SW480 (cell line): ENCODE results near the gene ACADL.
"Not testable (repeated sequence)": the region's sequence is repeated elsewhere in the genome, so short reads cannot be mapped to it uniquely, and the experiment has no call there.

Source experiments
- DNase-seq: peaks from one replicate; pipeline ENCODE4 v3.0.0-alpha.2; 2016; ENCODE audit warnings: low spot score

Gene ACADL

DNA sequence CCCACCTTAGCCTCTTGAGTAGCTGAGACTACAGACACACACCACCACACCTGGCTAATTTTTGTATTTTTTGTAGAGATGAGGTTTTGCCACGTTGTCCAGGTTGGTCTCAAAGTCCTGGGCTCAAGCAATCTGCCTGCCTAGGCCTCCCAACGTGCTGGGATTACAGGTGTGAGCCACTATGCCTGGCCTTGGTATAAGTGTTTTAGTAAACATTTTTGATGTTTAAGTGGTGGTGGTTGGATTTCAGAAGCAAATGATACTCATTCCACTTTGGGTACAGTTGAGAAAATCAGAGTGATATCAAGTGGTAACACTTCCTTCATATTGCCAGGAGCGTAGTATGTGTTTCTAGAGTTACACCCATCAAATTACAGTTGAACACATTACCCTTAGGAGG lies 25.4 kb downstream of the ACADL start:
- DNase-seq: no peak

DNA sequence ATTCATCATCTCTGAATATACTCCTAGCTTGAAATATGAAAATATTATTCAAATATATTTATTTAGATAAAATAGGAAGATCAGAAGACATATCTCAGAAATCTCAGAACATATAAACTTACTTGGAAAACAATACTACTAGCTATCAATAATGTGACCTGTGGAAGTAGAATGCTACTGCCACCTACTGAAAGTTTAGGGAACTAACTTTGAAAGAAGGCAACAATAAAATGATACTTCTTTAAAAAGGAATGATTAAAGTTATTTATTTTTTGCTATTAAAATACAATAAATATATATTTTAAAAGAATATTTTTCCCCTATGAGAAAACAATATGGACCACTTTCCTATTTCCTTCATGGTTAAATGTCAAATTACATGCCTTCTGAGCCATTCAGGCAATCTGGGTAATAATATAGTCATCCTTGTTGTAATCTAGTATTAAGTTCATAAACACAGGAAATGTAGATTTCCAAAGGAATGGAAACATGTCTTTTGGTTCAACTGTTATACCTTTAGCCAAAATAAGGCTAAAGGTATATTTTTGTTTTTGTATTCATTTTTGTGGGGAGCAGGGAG lies 26.0 kb downstream of the ACADL start:
- DNase-seq: peak; percentile 42

DNA sequence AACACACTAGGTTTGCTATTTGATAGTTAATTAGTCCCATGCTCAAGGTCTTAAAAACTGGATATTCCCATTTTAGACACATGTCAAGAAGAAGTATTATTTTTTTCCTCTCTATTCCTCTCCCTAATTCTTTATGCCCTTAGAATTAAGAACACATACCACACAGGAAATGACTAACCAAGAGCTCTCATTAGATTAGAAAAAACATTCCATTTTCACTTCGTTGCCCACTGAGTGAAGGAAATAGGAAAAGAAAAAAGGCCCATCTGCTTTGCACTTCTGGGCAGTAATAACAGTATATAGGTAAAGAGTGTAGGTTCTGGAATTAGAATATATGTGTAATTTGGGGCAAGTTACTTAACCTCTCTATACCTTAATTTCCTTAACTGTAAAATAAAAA lies 26.9 kb downstream of the ACADL start:
- no peak for DNase-seq

DNA sequence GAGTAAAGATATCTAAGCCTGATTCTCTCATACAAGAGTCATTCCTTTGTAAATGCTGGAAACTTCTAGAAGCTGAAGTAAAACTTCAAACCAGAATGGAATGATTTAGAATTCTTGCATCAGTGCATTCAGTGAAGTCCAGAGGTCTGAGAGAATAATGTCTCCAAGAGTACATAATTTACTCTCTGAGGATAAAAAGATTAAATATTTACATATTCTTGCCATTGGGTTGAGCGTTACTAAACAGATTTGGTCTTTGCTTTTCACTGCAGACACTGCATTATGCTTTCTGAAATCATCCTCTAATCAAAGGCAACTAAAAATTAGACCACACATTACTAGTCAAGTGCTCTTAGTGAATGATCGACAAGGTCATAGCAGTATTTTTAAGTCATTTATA lies 27.5 kb downstream of the ACADL start:
- no peak for DNase-seq

DNA sequence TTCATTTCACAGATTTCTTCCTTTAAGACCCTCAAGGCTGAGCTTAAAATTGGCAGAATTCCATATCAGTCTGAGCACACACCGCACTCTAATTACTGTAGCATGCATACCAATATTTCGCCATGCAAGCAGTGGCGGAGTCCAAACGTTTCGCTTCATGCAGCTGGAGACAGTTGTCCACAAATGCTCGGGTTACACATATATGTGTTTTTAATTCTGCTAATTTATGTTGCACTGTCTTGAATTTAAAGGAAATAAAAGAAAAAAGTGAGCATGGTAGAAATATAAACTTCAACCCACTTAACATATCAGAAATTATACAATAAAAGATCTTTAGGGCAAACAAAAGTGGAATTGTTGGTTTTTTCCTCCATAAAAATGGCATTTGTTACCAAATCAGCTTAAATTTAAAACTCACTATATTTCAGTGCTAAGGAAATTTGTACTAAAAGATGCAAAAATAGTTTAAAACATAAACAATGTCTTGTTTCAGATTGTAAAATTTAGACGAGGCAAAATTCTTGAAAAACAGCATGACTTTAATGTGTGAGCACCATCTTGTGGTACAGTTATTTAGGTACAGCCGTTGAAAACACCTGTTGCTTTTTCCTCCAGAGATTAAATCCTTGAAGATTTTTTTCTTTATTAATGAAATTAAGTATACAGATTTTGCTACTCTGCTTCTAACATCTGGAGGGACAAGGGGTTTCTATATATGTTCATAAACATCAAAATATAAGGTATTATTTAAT lies 30.0 kb downstream of the ACADL start:
- peak; percentile 57 for DNase-seq

DNA sequence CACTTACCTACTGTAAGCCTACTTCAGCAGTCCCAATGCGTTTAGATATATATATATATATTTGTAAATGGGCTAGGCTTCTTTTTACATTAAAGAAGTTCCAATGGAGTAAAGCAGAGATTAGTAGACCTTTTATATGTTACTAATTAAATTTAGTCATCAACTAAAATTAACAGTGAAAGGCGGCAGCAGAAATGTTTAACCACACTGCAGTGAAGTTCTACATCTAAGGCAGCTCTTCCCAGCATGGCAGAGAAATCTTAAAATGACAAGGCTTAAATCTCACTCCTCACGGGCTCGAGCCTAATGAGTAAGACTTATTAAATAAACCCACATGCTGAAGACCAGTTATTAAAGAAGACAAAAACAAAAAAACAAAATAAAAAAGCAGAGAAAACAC lies 34.9 kb downstream of the ACADL start:
- no peak for DNase-seq

DNA sequence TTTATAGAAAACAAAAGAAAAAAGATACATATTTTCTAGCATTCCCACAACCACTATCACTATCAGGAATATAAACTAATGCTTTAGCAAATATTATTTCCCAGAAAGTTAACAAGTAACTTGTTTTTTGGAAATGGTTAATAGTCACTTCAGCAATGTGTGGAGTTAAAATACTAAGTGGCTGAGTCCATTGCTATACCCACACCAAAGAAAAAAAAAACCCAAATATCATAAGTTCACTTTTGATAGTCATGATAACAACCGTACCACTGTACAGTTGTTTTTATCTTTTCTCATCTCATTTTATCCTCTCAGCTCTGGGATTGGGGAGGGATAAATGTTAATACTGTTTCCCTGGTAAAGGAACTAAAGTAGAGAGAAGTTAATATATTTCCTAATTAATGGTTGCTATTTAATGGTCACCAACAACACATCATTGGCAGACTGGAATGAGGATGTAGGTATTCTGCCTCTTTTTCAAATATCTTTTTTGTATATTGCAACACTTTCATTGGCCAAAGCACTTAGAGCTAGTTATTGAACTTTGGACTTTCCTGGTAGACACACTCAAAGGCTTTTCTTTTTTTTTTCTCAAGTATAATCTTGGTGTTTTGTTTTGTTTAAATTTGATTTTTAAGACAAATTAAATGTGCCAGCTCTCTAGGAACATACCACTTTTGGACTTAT lies 35.7 kb downstream of the ACADL start:
- DNase-seq: peak; percentile 15

DNA sequence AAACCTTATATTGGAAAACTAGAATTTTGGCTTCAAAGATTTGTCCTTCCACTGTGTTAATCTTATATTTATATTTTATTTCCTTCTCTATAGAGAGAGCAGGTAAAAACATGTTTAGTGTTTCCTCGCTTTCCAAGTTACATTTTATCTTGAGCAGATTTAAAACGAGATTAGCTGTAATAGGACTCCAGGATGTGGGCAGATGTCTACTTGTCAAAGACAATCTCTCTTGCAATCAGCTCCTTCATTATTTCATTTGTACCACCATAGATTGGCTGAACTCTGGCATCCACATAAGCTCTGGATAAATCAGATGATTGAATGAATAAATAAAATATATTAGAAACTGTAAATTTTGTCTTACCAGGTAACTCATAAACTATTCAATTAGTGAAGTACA lies 36.5 kb downstream of the ACADL start:
- DNase-seq: no peak

DNA sequence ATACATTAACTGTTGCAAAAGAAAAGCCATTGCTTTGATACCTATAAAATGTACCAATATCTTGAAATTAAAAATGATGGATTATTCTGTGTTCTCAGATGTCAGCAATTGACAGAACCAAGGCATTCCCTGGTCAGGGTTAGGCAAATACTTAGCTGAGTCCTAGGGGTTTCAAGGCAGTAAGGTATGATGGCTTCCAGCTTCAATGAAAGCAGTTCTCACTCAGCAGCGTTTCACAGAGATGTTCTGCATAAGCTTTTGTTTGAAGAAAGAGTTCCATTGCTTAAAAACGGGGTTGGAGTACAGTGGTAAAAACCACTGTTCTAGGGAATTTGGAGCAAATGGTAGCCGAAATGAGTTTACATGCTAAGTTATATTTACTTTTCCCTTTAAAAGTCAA lies 37.1 kb downstream of the ACADL start:
- no peak for DNase-seq

DNA sequence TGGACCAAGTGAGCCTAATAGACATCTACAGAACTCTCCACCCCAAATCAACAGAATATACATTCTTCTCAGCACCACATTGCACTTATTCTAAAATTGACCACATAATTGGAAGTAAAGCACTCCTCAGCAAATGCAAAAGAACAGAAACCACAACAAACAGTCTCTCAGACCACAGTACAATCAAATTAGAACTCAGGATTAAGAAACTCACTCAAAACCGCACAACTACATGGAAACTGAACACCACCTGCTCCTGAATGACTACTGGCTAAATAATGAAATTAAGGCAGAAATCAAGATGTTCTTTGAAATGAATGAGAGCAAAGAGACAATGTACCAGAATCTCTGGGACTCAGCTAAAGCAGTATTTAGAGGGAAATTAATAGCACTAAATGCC lies 41.3 kb downstream of the ACADL start:
- not testable (repeated sequence) for DNase-seq

DNA sequence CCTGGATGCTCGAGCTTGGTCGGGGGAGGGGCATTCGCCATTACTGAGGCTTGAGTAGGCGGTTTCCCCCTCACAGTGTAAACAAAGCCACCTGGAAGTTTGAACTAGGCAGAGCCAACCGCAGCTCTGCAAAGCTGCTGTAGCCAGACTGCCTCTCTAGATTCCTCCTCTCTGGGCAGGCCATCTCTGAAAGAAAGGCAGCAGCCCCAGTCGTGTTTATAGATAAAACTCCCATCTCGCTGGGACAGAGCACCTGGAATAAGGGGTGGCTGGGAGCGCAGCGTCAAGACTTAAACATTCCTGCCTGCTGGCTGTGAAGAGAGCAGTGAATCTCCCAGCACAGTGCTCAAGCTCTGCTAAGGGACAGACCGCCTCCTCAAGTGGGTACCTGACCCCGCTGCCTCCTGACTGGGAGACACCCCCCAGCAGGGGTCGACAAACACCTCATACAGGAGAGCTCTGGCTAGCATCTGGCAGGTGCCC lies 43.6 kb downstream of the ACADL start:
- peak; percentile 20 for DNase-seq

DNA sequence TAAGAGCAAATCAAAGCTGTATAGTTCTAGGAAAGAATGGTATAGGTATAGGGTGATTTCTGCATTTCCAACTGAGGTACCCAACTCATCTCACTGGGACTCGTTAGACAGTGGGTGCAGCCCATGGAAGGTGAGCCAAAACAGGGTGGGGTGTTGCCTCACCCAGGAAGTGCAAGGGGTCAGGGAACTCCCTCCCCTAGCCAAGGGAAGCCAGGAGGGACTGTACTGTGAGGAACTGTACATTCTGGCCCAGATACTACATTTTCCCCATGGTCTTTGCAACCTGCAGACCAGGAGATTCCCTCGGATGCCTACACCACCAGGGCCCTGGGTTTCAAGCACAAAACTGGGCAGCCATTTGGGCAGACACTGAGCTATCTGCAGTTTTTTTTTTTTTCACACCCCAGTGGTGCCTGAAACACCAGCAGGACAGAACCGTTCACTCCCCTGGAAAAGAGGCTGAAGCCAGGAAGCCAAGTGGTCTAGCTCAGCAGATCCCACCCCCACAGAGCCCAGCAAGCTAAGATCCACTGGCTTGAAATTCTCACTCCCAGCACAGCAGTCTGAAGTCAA lies 44.1 kb downstream of the ACADL start:
- DNase-seq: not testable (repeated sequence)

DNA sequence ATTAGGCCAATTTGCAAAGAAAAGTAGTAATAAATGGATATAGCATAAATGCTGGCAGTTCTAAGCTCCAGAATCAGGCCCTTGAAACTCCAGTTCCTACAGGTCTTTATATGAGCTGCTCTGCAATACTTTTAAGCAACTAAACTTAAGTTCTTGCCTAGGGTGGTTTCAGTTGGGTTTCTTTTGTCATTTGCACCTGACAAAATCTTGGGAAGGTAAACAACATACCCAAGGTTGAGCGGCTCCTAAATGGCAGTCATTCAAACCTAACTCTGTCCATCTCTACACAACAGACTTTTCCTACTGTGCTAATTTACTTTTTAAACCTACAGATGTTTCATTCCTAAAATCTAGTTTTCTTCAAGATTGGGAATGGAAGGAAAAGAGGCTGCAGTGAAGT lies 44.8 kb downstream of the ACADL start:
- DNase-seq: no peak

DNA sequence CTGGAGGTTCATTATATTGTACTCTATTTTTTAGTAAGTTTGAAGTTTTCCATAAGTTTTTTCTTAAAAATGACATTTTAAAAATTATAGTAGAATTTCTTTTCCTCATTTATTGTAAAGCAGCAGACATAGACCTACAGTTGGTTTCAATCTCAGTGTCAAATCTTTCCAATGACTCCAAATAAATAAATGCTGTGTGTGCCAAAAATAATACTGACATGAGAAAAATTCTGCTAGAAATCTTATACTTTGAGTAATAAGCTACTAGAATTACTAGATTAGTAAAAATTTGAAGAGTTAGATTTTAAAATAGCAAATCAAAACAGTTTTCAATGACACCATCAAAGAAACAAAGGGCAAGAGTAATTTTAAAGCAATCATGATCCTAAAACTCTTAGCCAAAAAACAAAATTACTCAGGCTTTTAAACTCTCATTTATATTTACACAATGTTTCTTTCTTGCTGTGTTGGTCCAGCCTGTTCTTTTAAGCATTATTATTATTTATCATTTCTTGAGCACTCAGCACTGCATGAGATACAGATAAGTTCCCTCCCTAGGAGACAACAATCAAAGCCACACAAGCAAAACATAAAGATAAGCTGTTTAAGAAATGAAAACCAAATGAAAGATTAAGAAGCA lies 45.8 kb downstream of the ACADL start:
- no peak for DNase-seq

DNA sequence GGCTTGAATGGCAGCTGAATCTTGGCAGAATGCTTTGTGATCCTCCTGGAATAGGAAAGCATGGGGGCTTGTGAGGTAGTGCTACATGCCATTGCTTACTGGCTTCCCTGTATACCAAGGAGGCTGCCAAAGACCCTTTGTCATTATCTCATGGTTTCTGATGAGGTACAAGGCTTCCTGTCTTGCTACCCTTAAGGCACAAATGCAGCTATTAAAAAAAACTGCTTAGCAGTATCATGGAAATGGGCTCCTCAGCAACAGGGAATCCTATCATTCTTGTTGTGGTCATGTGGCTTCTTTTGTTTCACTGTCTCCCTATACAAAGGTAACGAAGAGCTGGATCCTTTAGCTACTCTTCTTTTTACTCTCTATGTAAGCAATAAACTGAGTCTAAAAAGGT lies 47.5 kb downstream of the ACADL start:
- no peak for DNase-seq

DNA sequence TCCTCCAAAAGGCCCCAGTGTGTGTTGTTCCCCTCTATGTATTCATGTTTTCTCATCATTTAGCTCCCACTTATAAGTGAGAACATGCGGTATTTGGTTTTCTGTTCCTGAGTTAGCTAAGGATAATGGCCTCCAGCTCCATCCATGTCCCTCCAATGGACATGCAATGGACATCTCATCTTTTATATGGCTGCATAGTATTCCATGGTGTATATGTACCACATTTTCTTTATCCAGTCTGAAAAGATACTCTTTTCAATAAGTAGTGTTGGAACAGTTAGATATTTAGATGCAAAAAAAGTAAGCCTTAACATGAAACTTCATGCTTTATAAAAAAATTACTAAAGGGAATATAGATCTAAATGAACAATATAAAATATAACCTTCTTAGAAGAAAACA lies 48.1 kb downstream of the ACADL start:
- DNase-seq: not testable (repeated sequence)

DNA sequence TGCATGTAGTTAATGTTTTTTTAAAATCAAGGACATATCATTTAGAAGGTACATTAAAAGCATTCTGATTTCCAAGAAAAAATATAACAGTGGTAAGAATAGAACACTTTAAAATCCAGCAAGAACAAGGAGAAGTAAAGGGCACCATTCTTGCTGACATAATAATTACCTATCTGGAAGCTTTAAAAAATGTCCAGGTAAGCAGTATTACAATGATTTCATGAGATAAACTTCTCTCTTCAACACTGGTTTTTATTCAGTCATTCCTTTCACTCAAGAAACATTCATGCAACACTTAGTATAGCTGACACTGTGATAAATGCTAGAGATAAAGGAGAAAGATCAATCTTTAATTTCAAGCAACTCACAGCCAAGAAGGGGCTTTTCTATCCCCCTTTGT lies 51.2 kb downstream of the ACADL start:
- DNase-seq: no peak

DNA sequence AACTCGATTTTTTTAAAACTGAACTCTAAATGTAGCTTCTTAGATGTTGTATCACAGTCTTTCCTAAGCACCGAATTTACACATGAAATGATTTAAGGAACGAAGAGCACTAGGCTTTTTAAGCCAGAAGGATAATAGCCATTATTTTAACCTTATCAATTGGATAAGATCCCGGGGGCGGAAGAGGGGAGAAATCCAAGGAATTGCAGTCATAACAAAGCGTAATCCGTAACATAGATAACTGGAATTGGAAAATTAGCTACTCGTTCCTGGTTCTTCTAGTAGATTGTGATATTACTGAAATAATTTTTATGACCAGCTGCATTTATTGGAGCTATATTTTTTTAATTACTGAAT lies 53.0 kb downstream of the ACADL start:
- no peak for DNase-seq

DNA sequence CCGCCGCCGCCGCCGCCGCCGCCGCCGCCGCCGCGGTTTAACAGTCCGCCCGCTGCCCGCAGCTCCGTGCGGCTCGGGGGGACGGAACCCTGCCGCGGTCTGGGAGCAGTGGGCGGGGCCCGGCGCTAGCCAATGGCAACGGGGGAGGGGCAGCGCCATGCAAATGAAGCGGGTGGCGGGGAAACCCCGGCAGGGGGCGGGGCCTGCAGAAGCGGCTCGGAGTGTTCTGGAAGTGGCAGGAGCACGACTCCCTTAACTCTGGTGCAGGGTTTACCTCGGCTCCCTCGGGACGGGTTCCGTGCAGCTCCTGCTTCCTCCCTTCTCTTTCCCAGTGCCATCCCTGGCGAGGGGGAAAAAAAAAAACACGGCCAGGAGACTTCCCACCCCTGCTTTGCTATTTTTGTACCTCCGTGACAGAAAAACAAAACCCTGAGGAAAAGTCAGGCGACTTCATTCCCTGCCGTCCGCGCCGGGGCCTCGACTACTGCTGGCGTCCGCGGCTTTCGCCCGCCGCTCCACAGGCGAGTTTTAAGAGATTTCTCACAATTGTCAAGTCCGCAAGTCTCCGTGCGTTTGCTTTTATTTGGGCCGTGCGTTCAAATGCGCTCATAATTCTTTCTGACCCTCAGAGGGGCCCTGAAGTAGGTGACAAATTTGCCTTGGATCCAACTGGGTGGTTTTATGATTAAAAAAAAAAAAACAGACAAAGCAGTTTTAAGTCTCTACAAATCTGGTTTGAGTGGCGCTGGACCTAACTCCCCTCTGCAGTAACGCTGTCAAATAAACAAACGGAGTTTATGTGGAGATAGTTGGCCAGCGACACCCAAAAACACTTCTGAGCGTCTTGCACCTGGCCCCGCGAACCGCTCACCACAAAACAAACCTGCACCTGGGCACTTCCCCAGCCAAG lies 53.7 kb downstream of the ACADL start, which contains the start of gene KANSL1L:
Gene KANSL1L (minus strand): TSS at position 101 of the 910 bp plus-strand sequence. CDS start 16,827 bp downstream, outside the sequence.
- DNase-seq: peak; percentile 97

DNA sequence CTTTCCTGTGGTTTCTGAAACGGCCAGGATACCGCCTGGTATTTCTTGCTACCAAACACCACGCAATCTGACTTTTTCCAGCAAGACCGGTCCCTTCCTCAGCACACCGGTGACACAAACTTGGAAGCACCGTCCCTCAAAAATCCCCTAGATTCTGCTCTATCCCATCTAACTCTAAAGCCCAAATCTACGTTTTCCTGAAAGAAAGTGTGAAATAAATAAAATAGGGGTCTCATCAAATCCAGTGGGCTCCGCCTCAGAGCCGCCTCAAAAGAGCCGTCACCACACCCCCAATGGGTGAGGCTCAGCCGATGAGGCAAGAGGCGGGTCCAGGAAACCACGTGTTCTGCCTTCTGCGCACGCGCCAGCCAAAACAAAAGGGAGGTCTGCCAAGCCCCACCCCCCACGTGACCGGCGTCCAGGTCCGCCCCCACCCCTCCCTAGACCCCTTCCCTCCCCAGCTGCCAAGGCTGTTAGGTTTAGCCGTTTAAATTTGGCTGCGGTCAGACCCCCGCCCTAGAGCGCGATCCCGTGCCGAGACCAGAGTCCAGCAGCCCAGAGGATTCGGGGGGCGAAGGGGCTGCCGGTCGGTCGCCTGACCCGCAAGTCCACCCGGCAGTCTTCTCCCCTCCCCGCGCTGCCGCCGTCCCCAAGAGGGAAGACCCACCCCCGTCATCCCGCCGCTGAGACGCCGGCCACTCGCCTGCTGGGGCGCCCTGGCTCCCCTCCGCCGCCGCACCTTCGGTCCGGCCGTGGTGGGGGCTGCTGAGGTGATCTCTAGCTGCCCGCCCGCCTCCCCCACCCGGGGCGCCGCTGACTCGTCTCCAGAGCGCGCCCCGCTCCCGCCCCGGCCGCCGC lies 54.6 kb downstream of the ACADL start:
- DNase-seq: peak; percentile 93

DNA sequence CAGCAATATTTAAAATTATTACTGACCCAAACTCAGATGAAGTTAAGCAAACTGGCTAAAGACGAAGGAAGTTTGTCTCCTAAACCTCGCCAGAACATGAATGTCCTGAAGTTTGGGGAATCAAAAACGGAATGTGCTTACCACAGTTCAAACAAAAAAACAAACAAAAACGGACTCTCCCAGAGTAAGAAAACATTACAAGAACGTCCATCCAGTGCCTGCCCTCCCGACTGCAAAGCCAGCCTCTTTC lies 55.1 kb downstream of the ACADL start:
- DNase-seq: no peak
